HepG2 (cell line): ENCODE measurements around the gene TMEM141. TPM values are rescaled to one million over a fixed set of nuclear protein-coding genes. Genes with fewer than 3 reads are reported as not detected.

ENCODE experiments used
- ARHGAP35 ChIP-seq: sonication (generic); formaldehyde crosslinking; IDR thresholded peaks from 2 replicates; pipeline ENCODE4 v1.9.0; 2022; ENCODE audit warnings: mild to moderate bottlenecking, inconsistent platforms, moderate library complexity, missing genetic modification reagents, borderline replicate concordance
- DPF2 ChIP-seq: sonication (generic); formaldehyde crosslinking; IDR thresholded peaks from 2 replicates; pipeline ENCODE4 v1.4.0; 2020; ENCODE audit warnings: mild to moderate bottlenecking, low read depth, missing genetic modification reagents, borderline replicate concordance
- FIP1L1 ChIP-seq: fragments of 200-400 bp; formaldehyde crosslinking; IDR thresholded peaks from 2 replicates; pipeline ENCODE4 v1.6.1; 2018; ENCODE audit warnings: low read depth, mild to moderate bottlenecking, low read length, moderate library complexity, borderline replicate concordance; ENCODE audit not compliant: insufficient read depth
- IRF9 ChIP-seq: sonication (generic); formaldehyde crosslinking; IDR thresholded peaks from 2 replicates; pipeline ENCODE4 v1.8.0; 2022; ENCODE audit warnings: missing genetic modification reagents, mild to moderate bottlenecking, borderline replicate concordance
- JUNB ChIP-seq: sonication (generic); formaldehyde crosslinking; IDR thresholded peaks from 2 replicates; pipeline ENCODE4 v1.8.0; 2022; ENCODE audit warnings: missing genetic modification reagents, mild to moderate bottlenecking, borderline replicate concordance
- MXD3 ChIP-seq: IDR thresholded peaks from 2 replicates; pipeline ENCODE4 v1.6.1; 2016; ENCODE audit warnings: mild to moderate bottlenecking, missing biosample characterization, missing genetic modification reagents
- POGZ ChIP-seq: sonication (generic); formaldehyde crosslinking; IDR thresholded peaks from 2 replicates; pipeline ENCODE4 v1.4.0; 2020; ENCODE audit warnings: mild to moderate bottlenecking, missing genetic modification reagents
- RBM39 ChIP-seq: fragments of 200-400 bp; formaldehyde crosslinking; IDR thresholded peaks from one replicate; pipeline ENCODE4 v1.6.1; 2018; ENCODE audit warnings: antibody characterized with exemption, mild to moderate bottlenecking, low read depth, low read length; ENCODE audit not compliant: poor library complexity, severe bottlenecking
- RNF2 ChIP-seq: fragments of 450-650 bp; conservative IDR thresholded peaks from 2 replicates; pipeline ENCODE4 v1.6.1; 2016; ENCODE audit warnings: low read depth
- SAP130 ChIP-seq: IDR thresholded peaks from 2 replicates; pipeline ENCODE4 v1.6.1; 2016; ENCODE audit warnings: low read depth
- ZFP41 ChIP-seq: sonication (generic); formaldehyde crosslinking; IDR thresholded peaks from 2 replicates; pipeline ENCODE4 v1.4.0; 2020; ENCODE audit warnings: mild to moderate bottlenecking, missing genetic modification reagents, borderline replicate concordance
- ZNF530 ChIP-seq: sonication (generic); formaldehyde crosslinking; IDR thresholded peaks from 2 replicates; pipeline ENCODE4 v1.5.0; 2020; ENCODE audit warnings: low read depth, mild to moderate bottlenecking, missing genetic modification reagents
- ZNF615 ChIP-seq: sonication (generic); formaldehyde crosslinking; IDR thresholded peaks from 2 replicates; pipeline ENCODE4 v1.5.0; 2020; ENCODE audit warnings: mild to moderate bottlenecking, missing genetic modification reagents, borderline replicate concordance
- ZNF704 ChIP-seq: sonication (generic); formaldehyde crosslinking; IDR thresholded peaks from 2 replicates; pipeline ENCODE4 v1.8.1; 2023; ENCODE audit warnings: mild to moderate bottlenecking, inconsistent platforms, moderate library complexity, missing genetic modification reagents, borderline replicate concordance
- ZNF747 ChIP-seq: sonication (generic); formaldehyde crosslinking; IDR thresholded peaks from 2 replicates; pipeline ENCODE4 v1.8.1; 2023; ENCODE audit warnings: missing genetic modification reagents, mild to moderate bottlenecking, borderline replicate concordance
- ZNF749 ChIP-seq: sonication (generic); formaldehyde crosslinking; IDR thresholded peaks from 2 replicates; pipeline ENCODE4 v1.8.0; 2022; ENCODE audit warnings: mild to moderate bottlenecking, missing genetic modification reagents, moderate library complexity, borderline replicate concordance
- polyA plus RNA-seq, 8 experiments: library from polyadenylated mRNA; depleted of rRNA in 3 of 8; stranded (reverse) in 7 of 8; unstranded in 1 of 8; fragments of >200 nt; fragmentation: Illumina TruSeq in 4 of 8; extraction: Trizol in 4 of 8; gene quantifications; 2 replicates each; pipeline versions ENCODE4 v1.2.1 to v1.2.3, GENCODE V29; 2011 to 2016; ENCODE audit warnings: low read depth in 4 of 8, missing spikeins in 1 of 8, mixed read lengths in 1 of 8; ENCODE audit not compliant: insufficient read depth in 1 of 8
- total RNA-seq, 5 experiments: library from RNA; depleted of rRNA; stranded (reverse); fragments of >200 nt; fragmentation: Illumina TruSeq; extraction: Trizol; gene quantifications; 2 replicates each; pipeline ENCODE4 v1.2.3, GENCODE V29; 2016; ENCODE audit warnings: low read depth in 1 of 5
- TF ChIP-seq, protein P1 (sequence below): sonication (generic); formaldehyde crosslinking; IDR thresholded peaks from 2 replicates; pipeline ENCODE4 v1.4.0; 2020; ENCODE audit warnings: mild to moderate bottlenecking, missing genetic modification reagents
- TF ChIP-seq, protein P2 (sequence below): sonication (generic); formaldehyde crosslinking; IDR thresholded peaks from 2 replicates; pipeline ENCODE4 v1.8.0; 2022; ENCODE audit warnings: mild to moderate bottlenecking, missing genetic modification reagents
- TF ChIP-seq, protein P3 (sequence below): sonication (generic); formaldehyde crosslinking; IDR thresholded peaks from 2 replicates; pipeline ENCODE4 v1.9.0; 2022; ENCODE audit warnings: low read depth, missing genetic modification reagents

The TMEM141 gene
- total and polyA plus RNA-seq, 2 of the 13 experiments (the other 11 are each of a cell fraction or from before 2014, with no cell fraction given): 81.0 to 202 TPM

- TF ChIP-seq, protein P1, sequence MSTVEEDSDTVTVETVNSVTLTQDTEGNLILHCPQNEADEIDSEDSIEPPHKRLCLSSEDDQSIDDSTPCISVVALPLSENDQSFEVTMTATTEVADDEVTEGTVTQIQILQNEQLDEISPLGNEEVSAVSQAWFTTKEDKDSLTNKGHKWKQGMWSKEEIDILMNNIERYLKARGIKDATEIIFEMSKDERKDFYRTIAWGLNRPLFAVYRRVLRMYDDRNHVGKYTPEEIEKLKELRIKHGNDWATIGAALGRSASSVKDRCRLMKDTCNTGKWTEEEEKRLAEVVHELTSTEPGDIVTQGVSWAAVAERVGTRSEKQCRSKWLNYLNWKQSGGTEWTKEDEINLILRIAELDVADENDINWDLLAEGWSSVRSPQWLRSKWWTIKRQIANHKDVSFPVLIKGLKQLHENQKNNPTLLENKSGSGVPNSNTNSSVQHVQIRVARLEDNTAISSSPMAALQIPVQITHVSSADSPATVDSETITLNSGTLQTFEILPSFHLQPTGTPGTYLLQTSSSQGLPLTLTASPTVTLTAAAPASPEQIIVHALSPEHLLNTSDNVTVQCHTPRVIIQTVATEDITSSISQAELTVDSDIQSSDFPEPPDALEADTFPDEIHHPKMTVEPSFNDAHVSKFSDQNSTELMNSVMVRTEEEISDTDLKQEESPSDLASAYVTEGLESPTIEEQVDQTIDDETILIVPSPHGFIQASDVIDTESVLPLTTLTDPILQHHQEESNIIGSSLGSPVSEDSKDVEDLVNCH (CRISPR knock-in tag): no peak
- TF ChIP-seq ZNF749 (CRISPR knock-in tag): no peak
- 0 out of 2 replicates have a peak, but pooled peaks have one; percentile 19 for TF ChIP-seq POGZ (CRISPR knock-in tag)
- no peak for TF ChIP-seq DPF2
- TF ChIP-seq ZNF704 (CRISPR knock-in tag): no peak
- TF ChIP-seq FIP1L1: no peak
- TF ChIP-seq, protein P2, sequence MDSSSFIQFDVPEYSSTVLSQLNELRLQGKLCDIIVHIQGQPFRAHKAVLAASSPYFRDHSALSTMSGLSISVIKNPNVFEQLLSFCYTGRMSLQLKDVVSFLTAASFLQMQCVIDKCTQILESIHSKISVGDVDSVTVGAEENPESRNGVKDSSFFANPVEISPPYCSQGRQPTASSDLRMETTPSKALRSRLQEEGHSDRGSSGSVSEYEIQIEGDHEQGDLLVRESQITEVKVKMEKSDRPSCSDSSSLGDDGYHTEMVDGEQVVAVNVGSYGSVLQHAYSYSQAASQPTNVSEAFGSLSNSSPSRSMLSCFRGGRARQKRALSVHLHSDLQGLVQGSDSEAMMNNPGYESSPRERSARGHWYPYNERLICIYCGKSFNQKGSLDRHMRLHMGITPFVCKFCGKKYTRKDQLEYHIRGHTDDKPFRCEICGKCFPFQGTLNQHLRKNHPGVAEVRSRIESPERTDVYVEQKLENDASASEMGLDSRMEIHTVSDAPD: no peak
- no peak; the same call in 1 of the 2 replicates for TF ChIP-seq MXD3 (CRISPR knock-in tag)
- no peak for TF ChIP-seq ZNF747 (CRISPR knock-in tag)
- TF ChIP-seq, protein P3, sequence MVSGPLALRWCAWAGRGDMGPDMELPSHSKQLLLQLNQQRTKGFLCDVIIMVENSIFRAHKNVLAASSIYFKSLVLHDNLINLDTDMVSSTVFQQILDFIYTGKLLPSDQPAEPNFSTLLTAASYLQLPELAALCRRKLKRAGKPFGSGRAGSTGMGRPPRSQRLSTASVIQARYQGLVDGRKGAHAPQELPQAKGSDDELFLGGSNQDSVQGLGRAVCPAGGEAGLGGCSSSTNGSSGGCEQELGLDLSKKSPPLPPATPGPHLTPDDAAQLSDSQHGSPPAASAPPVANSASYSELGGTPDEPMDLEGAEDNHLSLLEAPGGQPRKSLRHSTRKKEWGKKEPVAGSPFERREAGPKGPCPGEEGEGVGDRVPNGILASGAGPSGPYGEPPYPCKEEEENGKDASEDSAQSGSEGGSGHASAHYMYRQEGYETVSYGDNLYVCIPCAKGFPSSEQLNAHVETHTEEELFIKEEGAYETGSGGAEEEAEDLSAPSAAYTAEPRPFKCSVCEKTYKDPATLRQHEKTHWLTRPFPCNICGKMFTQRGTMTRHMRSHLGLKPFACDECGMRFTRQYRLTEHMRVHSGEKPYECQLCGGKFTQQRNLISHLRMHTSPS (CRISPR knock-in tag): no peak; the same call in 1 of the 2 replicates
- no peak for TF ChIP-seq RNF2
- no peak for TF ChIP-seq ZFP41 (CRISPR knock-in tag)
- peak; percentile 61 for TF ChIP-seq SAP130 (CRISPR knock-in tag)
- no peak for TF ChIP-seq JUNB (CRISPR knock-in tag)
- TF ChIP-seq IRF9 (CRISPR knock-in tag): 0 out of 2 replicates have a peak, but pooled peaks have one; percentile 27
- no peak for TF ChIP-seq ARHGAP35
- no peak for TF ChIP-seq ZNF615 (CRISPR knock-in tag)
- TF ChIP-seq RBM39: peak; percentile 37
- TF ChIP-seq ZNF530: no peak
These were observed 552 bp downstream of the TMEM141 start (continued) for GRCh38 chr9:136791516-136792276.
